ENCODE measurements around the gene PZP.

The PZP gene

DNA sequence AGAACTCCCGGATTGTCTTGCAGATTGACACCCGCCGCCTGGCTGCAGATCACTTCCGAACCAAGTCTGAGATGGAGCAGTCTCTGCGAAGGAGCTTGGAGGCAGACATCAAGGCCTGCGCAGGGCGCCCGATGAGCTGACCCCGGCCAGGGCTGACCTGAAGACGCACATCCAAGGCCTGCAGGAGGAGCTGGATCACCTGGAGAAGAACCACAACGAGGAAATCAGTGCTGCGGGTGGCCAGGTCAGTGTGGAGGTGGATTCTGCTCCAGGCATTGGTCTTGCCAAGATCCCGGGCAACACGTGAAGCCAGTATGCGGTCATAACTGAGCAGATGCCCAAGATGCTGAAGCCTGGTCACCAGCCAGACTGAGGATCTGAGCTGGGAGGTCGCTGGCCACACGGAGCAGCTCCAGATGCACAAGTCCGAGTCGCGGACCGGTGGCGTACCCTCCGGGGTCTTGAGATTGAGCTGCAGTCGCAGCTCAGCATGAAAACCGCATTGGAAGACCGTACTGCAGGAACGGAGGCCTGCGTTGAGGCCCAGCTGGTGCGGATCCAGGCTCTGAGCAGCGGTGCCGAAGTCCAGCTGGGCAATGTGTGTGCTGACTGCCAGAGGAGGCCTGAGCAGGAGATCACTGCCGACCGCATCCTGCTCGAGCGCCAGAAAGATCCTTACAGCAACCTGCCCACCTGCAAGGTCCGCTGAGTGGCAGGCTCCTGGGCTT, 80.1 kb downstream of the PZP start:
- no peaks in the 10 kb centered on the region for H3K27me3 Mint-ChIP-seq (ENCODE audit: low read depth)
- H3K27ac Mint-ChIP-seq: no peak overlapping the region
- no peaks in the 10 kb centered on the region for H3K9me3 Mint-ChIP-seq
- DNase-seq (ENCODE audit: low spot score): no peak
- H3K4me1 Mint-ChIP-seq (ENCODE audit: low read depth): no peaks in the 10 kb centered on the region
- H3K4me3 Mint-ChIP-seq: no peak overlapping the region
- no peaks in the 10 kb centered on the region for H3K36me3 Mint-ChIP-seq (ENCODE audit: low read depth)

DNA sequence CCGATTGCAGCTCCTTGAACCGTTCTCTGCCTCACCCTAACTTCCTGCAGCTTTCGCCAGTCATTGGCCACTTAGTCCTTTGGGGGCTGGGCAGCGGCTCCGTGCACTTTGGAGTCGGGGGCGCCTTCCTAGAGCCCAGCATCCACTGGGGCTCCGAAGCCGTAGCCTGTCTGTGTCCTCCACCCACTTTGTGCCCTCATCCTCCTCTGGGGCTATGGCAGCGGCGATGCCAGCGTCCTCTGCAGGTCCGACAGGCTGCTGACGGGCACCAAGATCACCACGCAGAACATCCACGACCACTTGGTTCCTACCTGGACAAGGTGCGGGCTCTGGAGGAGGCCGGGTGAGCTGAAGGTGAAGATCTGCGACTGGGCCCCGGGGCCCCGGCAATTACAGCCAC, 80.7 kb downstream of the PZP start:
- Mint-ChIP-seq H3K27ac (no peak overlapping the region), H3K9me3 (no peaks in the 10 kb centered on the region), H3K27me3 (ENCODE audit: low read depth) (no peaks in the 10 kb centered on the region), H3K36me3 (ENCODE audit: low read depth) (no peaks in the 10 kb centered on the region), H3K4me3 (no peak overlapping the region), H3K4me1 (ENCODE audit: low read depth) (no peaks in the 10 kb centered on the region)
- no peak for DNase-seq (ENCODE audit: low spot score)

DNA sequence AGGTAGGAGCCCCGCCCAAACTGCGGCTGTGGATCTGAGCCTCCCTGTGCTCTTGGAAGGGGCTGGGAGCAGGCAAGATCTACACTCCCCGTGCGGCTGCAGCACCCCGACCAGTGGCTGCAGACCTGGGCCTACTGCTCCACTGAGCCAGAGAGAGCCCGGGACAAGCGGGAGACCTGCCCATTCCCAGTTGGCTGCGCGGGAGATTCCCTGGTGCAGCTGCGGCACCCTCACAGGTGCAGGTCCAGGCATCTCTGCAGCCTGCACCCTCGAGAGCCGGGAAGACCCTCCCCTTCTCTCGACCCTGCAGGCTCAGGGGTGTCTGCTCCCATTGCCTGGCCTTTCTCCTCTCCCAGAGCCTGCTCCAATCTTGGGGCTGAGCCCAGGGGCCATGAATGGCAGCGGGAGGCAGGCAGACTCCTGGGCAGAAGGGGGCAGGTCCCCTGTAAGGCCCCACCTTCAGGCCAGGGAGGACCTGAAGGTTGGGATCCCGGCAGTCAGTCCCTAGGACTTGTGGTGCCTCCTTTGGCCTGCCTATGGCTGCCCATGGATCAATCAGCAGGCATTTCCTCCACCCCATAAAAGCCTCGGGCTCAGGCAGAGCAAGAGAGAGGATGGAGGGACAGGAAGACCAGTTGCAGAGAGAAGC, 83.7 kb downstream of the PZP start:
- Mint-ChIP-seq H3K4me1 (ENCODE audit: low read depth) (no peaks in the 10 kb centered on the region), H3K27me3 (ENCODE audit: low read depth) (peaks cover under 1% of the 10 kb centered on the region), H3K4me3 (no peak overlapping the region), H3K9me3 (no peaks in the 10 kb centered on the region), H3K27ac (no peak overlapping the region), H3K36me3 (ENCODE audit: low read depth) (no peaks in the 10 kb centered on the region)
- no peak for DNase-seq (ENCODE audit: low spot score)

DNA sequence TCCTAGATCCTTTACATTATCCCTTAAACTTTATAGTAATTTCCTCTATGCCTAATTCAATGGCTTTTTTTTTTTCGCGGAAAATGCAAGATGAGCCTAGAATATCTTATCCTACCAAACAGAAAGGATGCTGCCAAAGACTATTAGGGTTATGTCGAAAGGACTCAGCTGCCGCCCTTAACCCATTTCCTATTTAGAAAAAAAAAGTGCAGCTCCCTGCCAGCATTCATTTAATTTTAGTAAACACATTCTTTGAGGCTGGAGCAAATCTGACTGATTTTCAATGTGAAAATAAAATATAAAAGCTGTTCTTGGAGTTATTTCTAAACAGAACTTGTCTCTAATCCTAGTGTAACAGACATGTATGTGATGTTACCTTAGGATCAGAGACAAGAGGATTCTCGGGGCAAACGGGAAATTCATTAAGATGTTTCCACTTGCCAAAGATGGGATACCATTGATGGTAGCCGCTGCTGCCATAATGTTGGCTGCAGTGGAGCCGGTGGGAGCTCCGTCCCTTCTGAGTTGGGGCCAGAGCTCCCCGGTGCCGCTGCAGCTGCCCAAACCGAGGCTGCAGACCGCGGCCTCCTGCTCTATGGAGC, 84.3 kb downstream of the PZP start:
- no peaks in the 10 kb centered on the region for H3K9me3 Mint-ChIP-seq
- no peak overlapping the region for H3K4me3 Mint-ChIP-seq
- no peak overlapping the region for H3K27ac Mint-ChIP-seq
- no peak for DNase-seq (ENCODE audit: low spot score)
- H3K4me1 Mint-ChIP-seq (ENCODE audit: low read depth): no peaks in the 10 kb centered on the region
- H3K36me3 Mint-ChIP-seq (ENCODE audit: low read depth): no peaks in the 10 kb centered on the region
- H3K27me3 Mint-ChIP-seq (ENCODE audit: low read depth): peaks cover 2% of the 10 kb centered on the region

DNA sequence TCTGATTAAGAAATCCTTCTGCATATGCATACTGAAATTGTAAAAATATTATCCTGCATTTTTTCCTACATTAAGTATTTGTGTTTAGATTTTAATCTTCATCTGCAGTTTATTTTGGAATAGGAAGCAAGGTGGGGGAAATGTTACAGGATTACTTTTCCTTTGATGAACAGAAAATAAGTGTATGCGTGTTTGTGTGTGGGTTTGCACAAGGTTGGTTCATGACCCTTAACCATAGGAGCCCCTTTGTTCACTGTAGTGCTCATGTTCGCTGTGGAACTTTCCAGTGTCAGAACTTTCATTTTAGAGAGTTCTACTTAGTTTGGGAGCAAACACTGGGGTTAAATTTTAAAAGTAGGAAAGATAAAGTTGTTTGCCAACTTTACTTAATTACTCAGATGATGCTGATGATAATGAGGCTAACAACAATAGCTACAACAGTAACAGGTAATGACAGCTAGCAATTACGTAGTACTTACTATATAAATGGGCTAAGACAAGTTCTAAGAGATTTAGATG, 86.0 kb downstream of the PZP start:
- DNase-seq (ENCODE audit: low spot score): no peak
- no peaks in the 10 kb centered on the region for H3K36me3 Mint-ChIP-seq (ENCODE audit: low read depth)
- no peaks in the 10 kb centered on the region for H3K9me3 Mint-ChIP-seq
- H3K4me3 Mint-ChIP-seq: no peak overlapping the region
- no peak overlapping the region for H3K27ac Mint-ChIP-seq
- H3K4me1 Mint-ChIP-seq (ENCODE audit: low read depth): no peaks in the 10 kb centered on the region
- H3K27me3 Mint-ChIP-seq (ENCODE audit: low read depth): peaks cover 2% of the 10 kb centered on the region

DNA sequence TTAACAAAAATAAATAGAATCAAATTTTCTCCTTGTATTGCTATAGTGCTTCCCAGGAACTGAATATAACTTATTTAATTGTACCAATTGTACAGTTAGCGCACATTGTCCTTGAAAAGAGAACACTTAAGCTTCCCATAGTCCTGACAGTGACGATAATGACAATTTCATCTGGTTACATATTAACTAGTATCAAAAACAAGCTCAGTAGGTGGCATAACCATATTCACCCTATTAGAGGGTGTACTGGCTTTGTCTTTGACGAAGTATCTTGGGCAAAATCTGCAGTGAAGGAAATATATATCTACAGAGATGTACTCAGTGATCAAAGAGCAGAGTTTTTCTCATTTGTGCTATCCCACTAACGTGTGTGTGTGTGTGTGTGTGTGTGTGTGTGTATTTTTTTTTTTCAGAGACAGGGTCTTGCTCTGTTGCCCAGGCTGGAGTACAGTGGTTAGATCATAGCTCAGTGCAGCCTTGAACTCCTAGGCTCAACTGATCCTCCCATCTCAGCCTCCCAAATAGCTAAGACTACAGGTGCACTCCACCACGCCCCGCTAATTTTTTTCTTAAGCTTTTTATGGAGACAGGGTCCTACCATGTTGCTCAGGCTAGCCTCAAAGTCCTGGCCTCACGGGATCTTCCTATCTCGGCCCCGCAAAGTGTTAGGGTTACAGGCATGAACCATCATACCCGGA, 87.6 kb downstream of the PZP start:
- Mint-ChIP-seq H3K4me1 (ENCODE audit: low read depth) (peaks cover 2% of the 10 kb centered on the region), H3K9me3 (no peaks in the 10 kb centered on the region), H3K36me3 (ENCODE audit: low read depth) (no peaks in the 10 kb centered on the region), H3K27me3 (ENCODE audit: low read depth) (peaks cover 2% of the 10 kb centered on the region), H3K4me3 (no peak overlapping the region), H3K27ac (no peak overlapping the region)
- no peak for DNase-seq (ENCODE audit: low spot score)

DNA sequence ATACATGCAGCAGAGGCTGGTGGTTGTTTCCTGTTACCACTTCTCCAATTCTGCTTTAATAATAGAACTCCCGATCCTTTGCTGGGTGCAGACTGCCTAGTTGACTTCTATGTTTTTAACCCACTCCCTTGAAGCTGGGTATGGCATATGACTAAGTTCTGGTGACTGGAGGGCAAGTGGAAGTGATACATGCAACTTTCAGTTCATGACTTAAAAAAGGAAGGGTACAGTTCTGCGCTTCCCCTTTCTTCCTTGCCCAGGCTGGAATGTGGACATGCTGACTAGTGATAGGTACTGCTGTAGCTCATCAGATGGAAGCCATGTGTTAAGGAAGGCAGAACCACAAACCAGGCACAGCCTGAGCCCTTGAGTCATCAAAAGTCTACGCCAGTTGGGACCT, 90.0 kb downstream of the PZP start:
- Mint-ChIP-seq H3K36me3 (ENCODE audit: low read depth) (no peaks in the 10 kb centered on the region), H3K4me1 (ENCODE audit: low read depth) (peaks cover 2% of the 10 kb centered on the region), H3K27ac (no peak overlapping the region), H3K27me3 (ENCODE audit: low read depth) (peaks cover 2% of the 10 kb centered on the region), H3K4me3 (no peak overlapping the region), H3K9me3 (no peaks in the 10 kb centered on the region)
- DNase-seq (ENCODE audit: low spot score): no peak

DNA sequence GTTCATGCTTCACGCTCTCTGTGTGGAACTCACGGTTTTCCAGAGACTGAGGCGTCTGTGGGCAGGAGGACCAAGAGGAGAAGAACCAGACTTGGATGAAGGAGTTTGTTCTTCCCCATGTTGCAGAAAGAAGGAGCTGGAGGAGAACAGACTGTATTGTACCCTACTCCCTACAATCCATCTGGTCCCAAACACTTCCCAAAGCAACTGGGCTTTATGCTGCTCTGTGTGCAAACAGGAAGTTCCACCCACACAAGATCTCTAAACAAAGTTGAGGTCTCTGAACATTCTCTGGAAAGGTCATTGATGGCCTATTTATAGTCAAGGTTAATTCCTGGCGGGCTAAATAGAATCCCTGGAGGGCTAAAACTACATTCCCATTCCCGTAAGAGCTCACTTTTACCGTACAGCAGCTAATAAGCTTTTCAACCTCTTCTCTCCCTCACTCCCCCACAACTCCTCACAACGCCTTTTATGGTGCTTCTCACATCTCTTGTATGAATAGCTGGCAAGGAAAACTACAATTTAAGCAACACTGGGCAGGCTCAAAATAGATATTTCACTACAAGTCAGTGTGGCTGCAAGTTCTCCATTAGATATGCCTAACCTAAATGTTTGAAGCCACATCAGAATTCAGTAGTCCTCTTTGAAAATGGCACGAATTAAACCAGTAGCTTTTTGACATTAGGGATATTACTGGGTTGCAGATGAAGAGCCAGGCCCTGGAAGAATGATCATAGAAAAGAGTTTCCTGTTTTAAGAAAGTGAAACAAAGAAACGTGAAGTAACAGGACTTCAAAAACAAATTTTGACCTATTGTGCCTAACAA, 92.2 kb downstream of the PZP start, which contains the start of gene A2M:
TSS of gene A2M (minus strand) at position 189 of the 829 bp plus-strand sequence. CDS start at position 119, 70 bp downstream.
- peaks cover 2% of the 10 kb centered on the region for H3K27me3 Mint-ChIP-seq (ENCODE audit: low read depth)
- no peaks in the 10 kb centered on the region for H3K36me3 Mint-ChIP-seq (ENCODE audit: low read depth)
- H3K27ac Mint-ChIP-seq: no peak within 1 kb of the TSS
- H3K4me1 Mint-ChIP-seq (ENCODE audit: low read depth): peaks cover 2% of the 10 kb centered on the region
- H3K4me3 Mint-ChIP-seq: no peak within 1 kb of the TSS
- no peaks in the 10 kb centered on the region for H3K9me3 Mint-ChIP-seq
- no peak for DNase-seq (ENCODE audit: low spot score)

DNA sequence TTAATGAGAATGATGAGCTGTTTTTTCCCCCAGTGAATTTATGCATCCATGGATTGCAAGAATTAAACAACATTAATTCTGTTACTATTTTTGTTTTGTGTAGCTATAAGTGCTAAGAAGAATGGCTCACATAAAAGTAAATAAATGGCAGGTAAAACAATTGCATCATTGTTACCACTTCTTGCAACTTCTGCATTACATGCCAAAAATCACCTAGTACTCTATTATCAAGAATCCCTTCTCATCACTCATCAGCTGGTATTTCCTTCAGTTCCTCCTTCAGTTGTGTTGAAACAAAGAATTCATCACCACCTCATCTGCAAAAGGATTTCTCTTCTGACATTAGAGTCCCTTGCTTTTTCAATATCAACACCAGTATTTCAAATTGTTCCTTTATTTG, 93.2 kb downstream of the PZP start:
- no peak overlapping the region for H3K4me3 Mint-ChIP-seq
- no peaks in the 10 kb centered on the region for H3K9me3 Mint-ChIP-seq
- peaks cover 2% of the 10 kb centered on the region for H3K27me3 Mint-ChIP-seq (ENCODE audit: low read depth)
- H3K36me3 Mint-ChIP-seq (ENCODE audit: low read depth): no peaks in the 10 kb centered on the region
- H3K4me1 Mint-ChIP-seq (ENCODE audit: low read depth): peaks cover 2% of the 10 kb centered on the region
- H3K27ac Mint-ChIP-seq: no peak overlapping the region
- no peak for DNase-seq (ENCODE audit: low spot score)

DNA sequence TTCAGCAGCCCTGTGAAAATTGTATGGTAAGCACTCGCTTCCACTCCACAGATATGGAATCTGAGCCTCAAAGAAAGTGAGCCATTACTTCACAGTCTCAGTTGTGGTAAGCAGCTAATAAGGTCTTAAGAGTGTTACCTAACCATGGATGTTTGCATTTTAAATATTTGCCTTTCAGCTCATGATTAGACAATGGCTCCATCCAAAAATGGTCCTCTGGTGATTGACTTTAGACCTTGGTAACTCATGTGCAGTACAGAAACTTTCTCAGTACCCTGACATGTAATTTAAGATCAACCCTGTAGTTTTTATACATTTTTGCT, 94.2 kb downstream of the PZP start:
- Mint-ChIP-seq H3K4me3 (no peak overlapping the region), H3K27ac (no peak overlapping the region), H3K4me1 (ENCODE audit: low read depth) (peaks cover 2% of the 10 kb centered on the region), H3K9me3 (no peaks in the 10 kb centered on the region), H3K27me3 (ENCODE audit: low read depth) (no peaks in the 10 kb centered on the region), H3K36me3 (ENCODE audit: low read depth) (no peaks in the 10 kb centered on the region)
- no peak for DNase-seq (ENCODE audit: low spot score)

DNA sequence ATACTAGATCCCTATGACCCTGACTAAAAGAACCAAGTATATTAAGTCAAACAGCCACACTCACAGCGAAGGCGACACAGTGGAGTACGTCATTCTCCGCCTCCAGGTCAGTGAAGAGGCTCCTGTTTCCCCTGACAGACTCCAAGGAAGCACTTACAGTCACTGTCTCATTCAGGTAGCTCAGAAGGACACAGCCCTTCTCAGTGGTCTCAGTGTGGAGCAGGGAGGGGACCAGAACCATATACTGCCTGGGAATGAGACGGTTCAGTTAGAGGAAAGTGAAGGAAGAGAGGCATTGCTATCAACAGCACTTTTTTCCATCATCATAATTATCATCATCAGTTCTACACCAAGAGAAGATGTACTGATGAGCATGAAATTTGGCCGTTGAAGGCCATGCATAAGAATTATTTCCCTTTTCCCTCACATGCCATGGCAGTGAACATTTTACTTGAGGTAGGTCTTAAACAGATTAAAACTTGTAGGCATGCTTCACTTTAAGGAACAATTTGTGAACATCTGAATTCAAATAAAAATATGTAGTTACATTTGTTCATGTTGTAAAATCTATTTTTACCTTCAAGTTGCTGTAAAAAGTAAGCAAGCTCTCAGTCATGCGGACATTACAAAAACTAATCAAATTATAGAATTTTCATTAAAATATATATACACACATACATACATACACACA, 94.8 kb downstream of the PZP start:
- H3K4me1 Mint-ChIP-seq (ENCODE audit: low read depth): peaks cover 2% of the 10 kb centered on the region
- H3K9me3 Mint-ChIP-seq: no peaks in the 10 kb centered on the region
- H3K4me3 Mint-ChIP-seq: no peak overlapping the region
- H3K27me3 Mint-ChIP-seq (ENCODE audit: low read depth): no peaks in the 10 kb centered on the region
- DNase-seq (ENCODE audit: low spot score): no peak
- H3K36me3 Mint-ChIP-seq (ENCODE audit: low read depth): no peaks in the 10 kb centered on the region
- no peak overlapping the region for H3K27ac Mint-ChIP-seq

DNA sequence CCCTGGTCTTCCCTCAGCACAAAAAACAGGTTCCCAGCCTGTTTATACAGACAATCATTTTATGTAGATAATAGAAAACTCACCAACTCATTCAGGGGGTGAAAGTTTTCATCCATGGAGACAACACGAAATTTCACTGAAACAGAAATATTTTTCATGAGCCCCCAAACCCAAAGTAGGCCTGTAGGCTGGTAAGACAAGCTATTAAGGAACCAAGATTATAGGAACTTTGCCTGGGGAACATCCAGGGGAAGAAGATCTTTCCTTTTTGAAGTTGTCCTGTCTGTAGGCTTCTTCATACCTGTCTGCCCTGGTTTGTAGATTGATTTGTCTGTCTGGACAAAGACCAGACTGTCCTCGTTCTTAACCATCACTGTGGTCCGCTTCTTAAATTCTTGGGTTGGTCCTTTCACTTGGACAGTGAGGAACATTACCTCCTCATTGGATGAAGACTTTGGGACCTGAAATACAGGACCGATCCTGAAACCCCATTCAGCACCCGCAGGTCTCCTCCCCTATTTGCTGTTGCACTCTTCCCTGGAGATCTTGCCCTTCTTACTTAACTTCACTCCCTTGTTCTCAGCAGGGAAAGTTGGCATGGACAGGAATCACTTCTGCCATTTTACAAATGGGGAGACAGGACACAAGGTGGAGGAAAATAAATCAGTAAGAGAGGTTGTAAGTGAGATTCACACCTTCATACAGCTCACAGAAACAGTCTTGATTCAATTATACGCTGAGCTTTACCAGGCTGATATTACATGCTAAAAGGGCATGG, 95.9 kb downstream of the PZP start:
- no peak for DNase-seq (ENCODE audit: low spot score)
- no peak overlapping the region for H3K4me3 Mint-ChIP-seq
- H3K27me3 Mint-ChIP-seq (ENCODE audit: low read depth): peaks cover 1% of the 10 kb centered on the region
- no peaks in the 10 kb centered on the region for H3K9me3 Mint-ChIP-seq
- H3K27ac Mint-ChIP-seq: no peak overlapping the region
- H3K36me3 Mint-ChIP-seq (ENCODE audit: low read depth): no peaks in the 10 kb centered on the region
- peaks cover 2% of the 10 kb centered on the region for H3K4me1 Mint-ChIP-seq (ENCODE audit: low read depth)

Data from T-helper 2 cell treated with Interferon-gamma antibody and Interleukin-4, amounts not matched to agents 5 μg/mL and 100 μg/mL, for 36 hours (primary cell).